GM18508 (cell line): Measurements from ENCODE around the gene C1QTNF12.

ENCODE experiments used
- ATAC-seq: cut with Tn5 transposase; IDR thresholded peaks from one replicate; pipeline ENCODE4 v1.9.1; 2021; ENCODE audit warnings: moderate number of reproducible peaks; ENCODE audit not compliant: insufficient read depth, unreplicated experiment

The C1QTNF12 gene

GRCh38 chr1:1282998-1283397, 36.5 kb upstream of the C1QTNF12 start:
- ATAC-seq = no peak

- no peak for ATAC-seq
These were observed 35.2 kb upstream of the C1QTNF12 start for GRCh38 chr1:1281533-1282321.

GRCh38 chr1:1280782-1281481, 34.4 kb upstream of the C1QTNF12 start:
- no peak for ATAC-seq

- ATAC-seq = no peak
These were observed 32.5 kb upstream of the C1QTNF12 start for GRCh38 chr1:1279028-1279427.

- ATAC-seq = no peak
These were observed 32.1 kb upstream of the C1QTNF12 start for GRCh38 chr1:1278620-1279019.

- no peak for ATAC-seq
These were observed 29.3 kb upstream of the C1QTNF12 start for GRCh38 chr1:1275836-1276235.

- no peak for ATAC-seq
These were observed 28.5 kb upstream of the C1QTNF12 start for GRCh38 chr1:1274931-1275431.

GRCh38 chr1:1274299-1274930, 27.9 kb upstream of the C1QTNF12 start:
- ATAC-seq = no peak

- no peak for ATAC-seq
These were observed 27.2 kb upstream of the C1QTNF12 start, which contains the start of gene UBE2J2 for GRCh38 chr1:1273512-1274298. TSS of gene UBE2J2 (minus strand) at chr1:1273854. CDS start at chr1:1267992, 5,862 bp downstream.

- no peak for ATAC-seq
These were observed 26.6 kb upstream of the C1QTNF12 start for GRCh38 chr1:1273209-1273511.

- ATAC-seq = no peak
These were observed 26.1 kb upstream of the C1QTNF12 start for GRCh38 chr1:1272341-1273208.

- ATAC-seq = no peak
These were observed 24.3 kb upstream of the C1QTNF12 start for GRCh38 chr1:1270813-1271212.

GRCh38 chr1:1268284-1268682, 21.8 kb upstream of the C1QTNF12 start:
- ATAC-seq = no peak

GRCh38 chr1:1267488-1268283, 21.2 kb upstream of the C1QTNF12 start:
- ATAC-seq = no peak

GRCh38 chr1:1264868-1265272, 18.3 kb upstream of the C1QTNF12 start:
- no peak for ATAC-seq

GRCh38 chr1:1264026-1264425, 17.5 kb upstream of the C1QTNF12 start:
- no peak for ATAC-seq

GRCh38 chr1:1262758-1263157, 16.2 kb upstream of the C1QTNF12 start:
- no peak for ATAC-seq

- no peak for ATAC-seq
These were observed 15.5 kb upstream of the C1QTNF12 start for GRCh38 chr1:1262071-1262470.
